NCI-H2196 (cell line): ENCODE data around the gene ZGPAT.

Experiments used
- DNase-seq: peaks from one replicate; lab custom pipeline; 2025; ENCODE audit not compliant: unreplicated experiment; lab: John Stamatoyannopoulos, UW

The ZGPAT gene

DNA sequence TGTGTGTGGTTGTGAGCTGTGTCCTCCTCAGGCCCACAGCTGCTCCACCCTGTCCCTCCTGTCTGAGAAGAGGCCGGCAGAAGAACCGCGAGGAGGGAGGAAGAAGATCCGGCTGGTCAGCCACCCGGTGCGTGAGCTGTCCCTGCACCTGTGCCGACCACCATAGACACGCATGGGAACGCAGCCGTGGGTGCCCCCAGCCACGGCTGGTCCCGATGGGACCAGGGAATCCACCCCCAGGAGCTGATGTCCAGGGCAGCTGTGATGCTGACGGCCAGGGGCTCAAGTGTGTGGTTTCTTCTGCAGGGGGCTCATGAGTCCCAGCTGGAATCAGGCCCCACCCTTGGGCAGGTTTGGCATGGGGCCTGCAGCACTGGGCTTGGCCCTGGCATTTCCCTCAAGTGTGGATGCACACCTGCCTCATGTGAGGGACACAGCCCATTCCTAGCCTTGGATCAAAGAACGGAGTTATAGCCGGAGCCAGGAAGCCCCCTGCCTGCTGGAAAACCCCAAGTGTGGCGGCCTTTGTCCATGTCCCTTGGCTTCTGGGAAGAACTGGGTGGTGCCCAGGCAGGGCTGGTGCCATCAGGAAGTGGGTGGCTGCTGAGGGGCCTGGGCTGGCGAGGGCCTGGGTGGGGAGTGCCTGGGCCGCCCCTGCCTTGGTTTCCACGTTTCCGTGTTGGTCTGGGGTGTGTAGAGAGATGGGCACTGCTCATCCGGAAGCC lies 16.0 kb upstream of the ZGPAT start:
- DNase-seq: no peak

DNA sequence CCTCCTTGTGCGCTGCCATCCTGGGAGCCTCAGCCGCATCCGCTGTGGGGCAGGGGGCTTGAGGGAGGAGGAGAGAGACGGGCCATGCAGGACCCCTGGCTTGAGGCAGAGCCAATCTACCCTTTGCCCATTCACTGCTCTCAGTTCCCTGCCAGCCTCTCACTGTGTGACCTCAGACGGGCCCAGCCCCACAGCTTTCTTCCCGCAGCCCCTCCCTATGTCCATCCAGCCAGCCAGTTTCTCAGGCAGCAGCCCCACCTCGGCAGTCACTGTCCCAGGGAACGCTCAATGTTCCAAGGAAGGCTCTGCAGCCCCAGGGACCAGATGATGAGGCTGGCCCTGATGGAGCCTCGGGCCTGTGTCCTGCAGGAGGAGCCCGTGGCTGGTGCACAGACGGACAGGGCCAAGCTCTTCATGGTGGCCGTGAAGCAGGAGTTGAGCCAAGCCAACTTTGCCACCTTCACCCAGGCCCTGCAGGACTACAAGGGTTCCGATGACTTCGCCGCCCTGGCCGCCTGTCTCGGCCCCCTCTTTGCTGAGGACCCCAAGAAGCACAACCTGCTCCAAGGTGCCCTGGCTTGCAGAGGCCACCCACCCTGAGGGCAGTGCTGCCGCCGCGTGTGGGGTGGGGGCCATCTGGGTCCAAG lies 15.3 kb upstream of the ZGPAT start:
- no peak for DNase-seq

DNA sequence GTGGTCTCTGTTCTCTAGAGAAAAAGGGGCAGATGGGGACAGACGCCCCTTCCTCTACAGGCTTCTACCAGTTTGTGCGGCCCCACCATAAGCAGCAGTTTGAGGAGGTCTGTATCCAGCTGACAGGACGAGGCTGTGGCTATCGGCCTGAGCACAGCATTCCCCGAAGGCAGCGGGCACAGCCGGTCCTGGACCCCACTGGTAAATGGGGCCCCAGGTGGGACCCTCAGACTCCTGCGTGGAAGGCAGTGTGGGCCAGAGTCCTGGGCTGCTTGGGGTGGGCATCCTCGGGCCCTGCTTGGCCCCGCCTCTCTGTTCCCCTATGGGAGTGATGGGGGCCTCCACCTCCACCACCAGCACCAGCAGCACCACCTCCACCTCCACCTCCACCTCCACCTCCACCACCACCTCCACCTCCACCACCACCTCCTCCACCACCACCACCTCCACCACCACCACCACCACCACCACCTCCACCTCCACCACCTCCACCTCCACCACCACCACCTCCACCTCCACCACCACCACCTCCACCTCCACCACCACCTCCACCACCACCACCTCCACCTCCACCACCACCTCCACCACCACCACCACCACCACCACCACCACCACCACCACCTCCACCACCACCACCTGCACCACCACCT lies 14.6 kb upstream of the ZGPAT start:
- DNase-seq: no peak

GRCh38 chr20:63693733-63694583 lies 13.9 kb upstream of the ZGPAT start:
- no peak for DNase-seq

DNA sequence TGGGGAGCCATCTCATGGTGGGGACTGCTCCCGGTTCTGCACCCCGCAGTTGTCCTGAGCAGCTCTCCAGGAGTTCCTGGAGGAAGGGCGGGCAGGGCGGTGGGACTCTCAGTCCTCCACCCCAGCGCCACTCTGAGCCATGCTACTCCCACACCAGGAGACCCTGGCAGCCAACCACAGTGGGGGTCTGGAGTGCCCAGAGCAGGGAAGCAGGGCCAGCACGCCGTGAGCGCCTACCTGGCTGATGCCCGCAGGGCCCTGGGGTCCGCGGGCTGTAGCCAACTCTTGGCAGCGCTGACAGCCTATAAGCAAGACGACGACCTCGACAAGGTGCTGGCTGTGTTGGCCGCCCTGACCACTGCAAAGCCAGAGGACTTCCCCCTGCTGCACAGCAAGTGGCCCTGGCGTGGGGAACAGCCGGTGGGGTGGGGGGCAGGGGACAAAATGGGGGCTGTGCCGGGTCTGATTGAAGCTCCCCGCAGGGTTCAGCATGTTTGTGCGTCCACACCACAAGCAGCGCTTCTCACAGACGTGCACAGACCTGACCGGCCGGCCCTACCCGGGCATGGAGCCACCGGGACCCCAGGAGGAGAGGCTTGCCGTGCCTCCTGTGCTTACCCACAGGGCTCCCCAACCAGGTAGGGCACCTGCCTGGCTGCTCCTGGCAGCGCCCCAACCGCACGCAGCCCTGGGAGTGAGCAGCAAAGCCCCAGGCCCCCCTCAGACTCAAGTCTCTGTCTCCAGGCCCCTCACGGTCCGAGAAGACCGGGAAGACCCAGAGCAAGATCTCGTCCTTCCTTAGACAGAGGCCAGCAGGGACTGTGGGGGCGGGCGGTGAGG lies 13.0 kb upstream of the ZGPAT start:
- no peak for DNase-seq

- no peak for DNase-seq
Observed at GRCh38 chr20:63695424-63696305, 12.2 kb upstream of the ZGPAT start.

DNA sequence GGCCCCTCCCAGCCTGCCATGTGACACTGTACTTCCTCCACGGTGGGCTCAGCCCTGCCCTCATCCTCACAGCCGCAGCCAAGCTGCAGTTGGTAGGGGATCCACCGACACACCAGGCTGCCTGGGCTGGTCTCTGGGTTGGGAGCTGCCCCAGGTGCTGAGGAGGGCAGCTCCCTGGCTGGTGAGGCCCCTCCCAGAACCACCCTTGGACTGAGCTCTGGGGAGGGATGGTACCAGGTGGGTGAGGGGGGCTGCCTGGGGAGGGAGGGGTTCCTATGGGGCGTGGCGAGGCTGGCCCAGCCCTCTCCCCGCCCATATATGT lies 11.6 kb upstream of the ZGPAT start:
- DNase-seq: no peak

DNA sequence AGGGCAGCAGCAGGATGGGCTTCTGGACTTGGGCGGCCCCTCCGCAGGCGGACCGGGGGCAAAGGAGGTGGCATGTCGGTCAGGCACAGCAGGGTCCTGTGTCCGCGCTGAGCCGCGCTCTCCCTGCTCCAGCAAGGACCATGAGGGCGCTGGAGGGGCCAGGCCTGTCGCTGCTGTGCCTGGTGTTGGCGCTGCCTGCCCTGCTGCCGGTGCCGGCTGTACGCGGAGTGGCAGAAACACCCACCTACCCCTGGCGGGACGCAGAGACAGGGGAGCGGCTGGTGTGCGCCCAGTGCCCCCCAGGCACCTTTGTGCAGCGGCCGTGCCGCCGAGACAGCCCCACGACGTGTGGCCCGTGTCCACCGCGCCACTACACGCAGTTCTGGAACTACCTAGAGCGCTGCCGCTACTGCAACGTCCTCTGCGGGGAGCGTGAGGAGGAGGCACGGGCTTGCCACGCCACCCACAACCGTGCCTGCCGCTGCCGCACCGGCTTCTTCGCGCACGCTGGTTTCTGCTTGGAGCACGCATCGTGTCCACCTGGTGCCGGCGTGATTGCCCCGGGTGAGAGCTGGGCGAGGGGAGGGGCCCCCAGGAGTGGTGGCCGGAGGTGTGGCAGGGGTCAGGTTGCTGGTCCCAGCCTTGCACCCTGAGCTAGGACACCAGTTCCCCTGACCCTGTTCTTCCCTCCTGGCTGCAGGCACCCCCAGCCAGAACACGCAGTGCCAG lies 11.0 kb upstream of the ZGPAT start, which contains the start of gene TNFRSF6B:
TNFRSF6B (plus strand) TSS at position 25 of the 729 bp plus-strand sequence; CDS start at position 141, 116 bp downstream.
- DNase-seq: no peak

- DNase-seq: no peak
Observed at GRCh38 chr20:63697357-63697867, 10.4 kb upstream of the ZGPAT start.

DNA sequence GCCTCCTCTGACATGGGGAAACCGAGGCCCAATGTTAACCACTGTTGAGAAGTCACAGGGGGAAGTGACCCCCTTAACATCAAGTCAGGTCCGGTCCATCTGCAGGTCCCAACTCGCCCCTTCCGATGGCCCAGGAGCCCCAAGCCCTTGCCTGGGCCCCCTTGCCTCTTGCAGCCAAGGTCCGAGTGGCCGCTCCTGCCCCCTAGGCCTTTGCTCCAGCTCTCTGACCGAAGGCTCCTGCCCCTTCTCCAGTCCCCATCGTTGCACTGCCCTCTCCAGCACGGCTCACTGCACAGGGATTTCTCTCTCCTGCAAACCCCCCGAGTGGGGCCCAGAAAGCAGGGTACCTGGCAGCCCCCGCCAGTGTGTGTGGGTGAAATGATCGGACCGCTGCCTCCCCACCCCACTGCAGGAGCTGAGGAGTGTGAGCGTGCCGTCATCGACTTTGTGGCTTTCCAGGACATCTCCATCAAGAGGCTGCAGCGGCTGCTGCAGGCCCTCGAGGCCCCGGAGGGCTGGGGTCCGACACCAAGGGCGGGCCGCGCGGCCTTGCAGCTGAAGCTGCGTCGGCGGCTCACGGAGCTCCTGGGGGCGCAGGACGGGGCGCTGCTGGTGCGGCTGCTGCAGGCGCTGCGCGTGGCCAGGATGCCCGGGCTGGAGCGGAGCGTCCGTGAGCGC lies 9.8 kb upstream of the ZGPAT start:
- DNase-seq: no peak

- no peak for DNase-seq
Observed at GRCh38 chr20:63698739-63699465, 8.9 kb upstream of the ZGPAT start.

GRCh38 chr20:63699466-63700198 lies 8.2 kb upstream of the ZGPAT start:
- DNase-seq: no peak

- no peak for DNase-seq
Observed at GRCh38 chr20:63700199-63701050, 7.4 kb upstream of the ZGPAT start.

- DNase-seq: no peak
Observed at GRCh38 chr20:63701051-63701328, 6.8 kb upstream of the ZGPAT start.

DNA sequence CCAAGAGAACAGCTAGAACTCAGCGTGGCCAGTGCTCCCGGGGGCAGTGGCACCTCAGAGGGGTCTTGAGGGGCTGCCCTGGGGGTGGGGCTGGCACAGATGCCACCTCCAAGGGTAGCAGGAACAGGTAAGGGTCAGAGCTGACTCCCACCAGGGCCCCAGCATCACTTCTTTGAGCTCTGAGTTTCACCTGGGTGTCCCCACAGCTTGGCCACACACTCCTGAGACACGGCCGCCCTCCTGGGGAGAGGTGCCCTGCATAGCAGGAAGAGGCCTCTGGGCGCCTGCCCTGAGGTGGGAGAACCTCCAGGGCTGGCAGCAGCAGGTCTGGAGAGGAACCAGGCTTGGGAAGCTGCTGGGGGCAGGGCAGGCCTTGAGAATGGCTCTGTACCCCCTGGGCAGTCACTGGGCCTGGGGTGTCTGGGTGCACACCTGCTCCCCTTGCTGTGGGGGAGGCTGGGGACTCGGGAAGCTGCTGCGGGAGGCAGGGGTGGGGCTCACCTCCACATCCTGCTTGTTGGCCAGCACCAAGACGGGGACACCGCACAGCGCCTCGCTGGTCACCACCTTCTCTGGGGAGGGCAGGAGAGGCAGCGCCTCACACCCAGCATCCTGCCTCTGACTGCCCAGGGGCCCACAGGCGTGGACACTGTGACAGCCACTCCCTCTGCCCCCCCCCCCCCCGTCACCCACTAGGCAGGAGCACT lies 6.4 kb upstream of the ZGPAT start:
- DNase-seq: no peak
